HG03439 (cell line): ENCODE data around the gene RAG1.
A peak's percentile ranks its signal among the peaks of the same experiment; 100 is the strongest.

Experiments
- ATAC-seq: cut with Tn5 transposase; IDR thresholded peaks from one replicate; pipeline ENCODE4 v1.9.1; 2021; ENCODE audit warnings: mild to moderate bottlenecking, moderate library complexity; ENCODE audit not compliant: unreplicated experiment

The RAG1 gene

GRCh38 chr11:36588099-36588498, 20.3 kb downstream of the RAG1 start:
- no peak for ATAC-seq

- ATAC-seq = no peak
These were observed 22.7 kb downstream of the RAG1 start for GRCh38 chr11:36590513-36590912.

- ATAC-seq = no peak
These were observed 23.6 kb downstream of the RAG1 start for GRCh38 chr11:36591433-36591832.

GRCh38 chr11:36594316-36594989, 26.6 kb downstream of the RAG1 start, which contains the start of gene IFTAP:
IFTAP (plus strand) TSS chr11:36594502; CDS start chr11:36610104, 15,602 bp downstream.
- ATAC-seq = no peak

- ATAC-seq = no peak
These were observed 29.1 kb downstream of the RAG1 start for GRCh38 chr11:36596880-36597279.

GRCh38 chr11:36598051-36598450, 30.2 kb downstream of the RAG1 start, which contains the start of gene RAG2:
RAG2 (minus strand) TSS chr11:36598236; CDS start chr11:36594168, 4,068 bp downstream.
- no peak for ATAC-seq

GRCh38 chr11:36600180-36600579, 32.4 kb downstream of the RAG1 start:
- ATAC-seq = no peak

GRCh38 chr11:36601155-36601554, 33.3 kb downstream of the RAG1 start:
- no peak for ATAC-seq

GRCh38 chr11:36602135-36602534, 34.3 kb downstream of the RAG1 start:
- no peak for ATAC-seq

- peak; percentile 76 for ATAC-seq
These were observed 37.7 kb downstream of the RAG1 start for GRCh38 chr11:36605221-36606216.

GRCh38 chr11:36608491-36609199, 40.8 kb downstream of the RAG1 start:
- ATAC-seq = no peak

GRCh38 chr11:36609383-36609782, 41.6 kb downstream of the RAG1 start:
- no peak for ATAC-seq

GRCh38 chr11:36615826-36616225, 48.0 kb downstream of the RAG1 start:
- no peak for ATAC-seq

GRCh38 chr11:36617543-36618362, 49.9 kb downstream of the RAG1 start:
- ATAC-seq = no peak

- no peak for ATAC-seq
These were observed 50.7 kb downstream of the RAG1 start for GRCh38 chr11:36618363-36619047.

GRCh38 chr11:36619502-36619901, 51.7 kb downstream of the RAG1 start:
- ATAC-seq = no peak

GRCh38 chr11:36620246-36620645, 52.4 kb downstream of the RAG1 start:
- ATAC-seq = no peak

GRCh38 chr11:36622431-36623136, 54.8 kb downstream of the RAG1 start:
- ATAC-seq = peak; percentile 65

GRCh38 chr11:36623494-36623893, 55.7 kb downstream of the RAG1 start:
- no peak for ATAC-seq
